GM23338 (cell line): ENCODE results near the gene SLC24A4. TPM values are rescaled to one million over a fixed set of nuclear protein-coding genes. Genes with fewer than 3 reads are reported as not detected.

Source experiments
- ATAC-seq: fragments of 200-7000 bp; cut with Tn5 transposase; 3 replicates; pipeline ENCODE4 v1.9.1; 2020
- DNase-seq: peaks from one replicate; pipeline ENCODE4 v3.0.0-alpha.2; 2015; ENCODE audit warnings: low spot score
- H2AFZ ChIP-seq: fragments of 200-600 bp; sonication (generic); 2 replicates; pipeline ENCODE4 v1.8.0; 2016; ENCODE audit warnings: antibody characterized with exemption, mild to moderate bottlenecking, moderate library complexity
- H3F3A ChIP-seq: fragments of 200-600 bp; sonication (generic); replicated peaks from 2 replicates; pipeline ENCODE4 v1.8.0; 2017; ENCODE audit warnings: antibody characterized with exemption, mixed run types, low read depth
- H3K27ac ChIP-seq: fragments of 200-600 bp; sonication (generic); 2 replicates; pipeline ENCODE4 v1.6.1; 2016; ENCODE audit warnings: low read depth
- H3K27me3 ChIP-seq: fragments of 200-600 bp; sonication (generic); 2 replicates; pipeline ENCODE4 v1.8.0; 2016; ENCODE audit warnings: mild to moderate bottlenecking, mixed run types, moderate library complexity; ENCODE audit not compliant: insufficient read depth
- H3K36me3 ChIP-seq: fragments of 200-600 bp; sonication (generic); 2 replicates; pipeline ENCODE4 v1.8.0; 2016; ENCODE audit warnings: mild to moderate bottlenecking; ENCODE audit not compliant: insufficient read depth
- H3K4me1 ChIP-seq: fragments of 200-600 bp; sonication (generic); 2 replicates; pipeline ENCODE4 v1.8.0; 2016; ENCODE audit warnings: mild to moderate bottlenecking, moderate library complexity; ENCODE audit not compliant: insufficient read depth
- H3K4me2 ChIP-seq: fragments of 200-600 bp; sonication (generic); 2 replicates; pipeline ENCODE4 v1.7.1; 2017; ENCODE audit warnings: mixed run types
- H3K4me3 ChIP-seq: fragments of 200-600 bp; sonication (generic); 2 replicates; pipeline ENCODE4 v1.6.1; 2016; ENCODE audit warnings: mixed run types
- H3K79me2 ChIP-seq: fragments of 200-600 bp; sonication (generic); replicated peaks from 2 replicates; pipeline ENCODE4 v1.8.0; 2017; ENCODE audit warnings: mild to moderate bottlenecking; ENCODE audit not compliant: insufficient read depth
- H3K9me2 ChIP-seq: fragments of 200-600 bp; sonication (generic); 2 replicates; pipeline ENCODE4 v1.8.0; 2017; ENCODE audit not compliant: insufficient read depth
- H4K20me1 ChIP-seq: fragments of 200-600 bp; sonication (generic); replicated peaks from 2 replicates; pipeline ENCODE4 v1.8.0; 2017; ENCODE audit warnings: mild to moderate bottlenecking; ENCODE audit not compliant: insufficient read depth
- H3K27ac Mint-ChIP-seq: 2 replicates; pipeline ENCODE4 v1.8.0; 2020; ENCODE audit warnings: inconsistent platforms, mild to moderate bottlenecking, moderate library complexity, mixed read lengths
- H3K27me3 Mint-ChIP-seq: 3 replicates; pipeline ENCODE4 v1.8.0; 2022; ENCODE audit warnings: low read depth, mild to moderate bottlenecking, moderate library complexity, mixed read lengths, inconsistent platforms; ENCODE audit not compliant: insufficient read depth, poor library complexity
- H3K36me3 Mint-ChIP-seq: 3 replicates; pipeline ENCODE4 v1.8.0; 2021; ENCODE audit warnings: low read depth, mild to moderate bottlenecking, inconsistent platforms, moderate library complexity, mixed read lengths
- H3K4me1 Mint-ChIP-seq: 3 replicates; pipeline ENCODE4 v1.8.0; 2020; ENCODE audit warnings: mild to moderate bottlenecking, inconsistent platforms, mixed read lengths
- H3K4me3 Mint-ChIP-seq: 3 replicates; pipeline ENCODE4 v1.8.0; 2021; ENCODE audit warnings: moderate library complexity, mild to moderate bottlenecking, inconsistent platforms, mixed read lengths
- H3K9me3 Mint-ChIP-seq: 3 replicates; pipeline ENCODE4 v1.8.0; 2020; ENCODE audit warnings: moderate library complexity, mild to moderate bottlenecking, inconsistent platforms, mixed read lengths
- CREB1 ChIP-seq: fragments of 250-450 bp; sonication (Bioruptor Pico); IDR thresholded peaks from 2 replicates; pipeline ENCODE4 v1.5.0; 2020; ENCODE audit warnings: low read depth, mild to moderate bottlenecking, moderate library complexity
- CTCF ChIP-seq, 2 experiments: fragments of 200-600 bp in 1 of 2; sonication (generic) in 1 of 2; conservative IDR thresholded peaks; 2 replicates each; pipeline versions ENCODE4 v1.5.1 to v1.6.1; 2016 to 2017; ENCODE audit warnings: antibody characterized with exemption in 2 of 2, low read depth in 2 of 2, mild to moderate bottlenecking in 2 of 2, moderate library complexity in 1 of 2
- ETS1 ChIP-seq: IDR thresholded peaks from 2 replicates; pipeline ENCODE4 v1.6.1; 2016; ENCODE audit warnings: antibody characterized with exemption
- EZH2 ChIP-seq: fragments of 200-600 bp; sonication (generic); IDR thresholded peaks from one replicate; pipeline ENCODE4 v1.8.0; 2017; ENCODE audit warnings: antibody characterized with exemption, mild to moderate bottlenecking, low read depth; ENCODE audit not compliant: unreplicated experiment
- EZH2phosphoT487 ChIP-seq: fragments of 200-600 bp; sonication (generic); IDR thresholded peaks from one replicate; pipeline ENCODE4 v1.8.1; 2018; ENCODE audit warnings: antibody characterized with exemption; ENCODE audit not compliant: unreplicated experiment
- JUNB ChIP-seq: IDR thresholded peaks from one replicate; pipeline ENCODE4 v1.6.1; 2016; ENCODE audit warnings: antibody characterized with exemption; ENCODE audit not compliant: unreplicated experiment
- NANOG ChIP-seq: IDR thresholded peaks from 2 replicates; pipeline ENCODE4 v1.6.1; 2016; ENCODE audit warnings: antibody characterized with exemption, borderline replicate concordance
- POLR2AphosphoS5 ChIP-seq: IDR thresholded peaks from 2 replicates; pipeline ENCODE4 v1.6.1; 2016; ENCODE audit warnings: antibody characterized with exemption, low read depth
- ZNF114 ChIP-seq: fragments of 250-450 bp; sonication (Bioruptor Pico); IDR thresholded peaks from 2 replicates; pipeline ENCODE4 v1.5.0; 2020; ENCODE audit warnings: mild to moderate bottlenecking, moderate library complexity
- ZNF331 ChIP-seq: fragments of 250-450 bp; sonication (Bioruptor Pico); IDR thresholded peaks from 2 replicates; pipeline ENCODE4 v1.5.0; 2020; ENCODE audit warnings: low read depth, mild to moderate bottlenecking, moderate library complexity
- ZNF462 ChIP-seq: fragments of 250-450 bp; sonication (Bioruptor Pico); IDR thresholded peaks from 2 replicates; pipeline ENCODE4 v1.5.0; 2020; ENCODE audit warnings: mild to moderate bottlenecking, moderate library complexity
- polyA plus RNA-seq: library from polyadenylated mRNA; unstranded; fragments of >200 nt; fragmentation: Nextera tagmentation; extraction: Ambion mirVana; gene quantifications from 2 replicates; pipeline ENCODE4 v1.2.1, GENCODE V29; 2016
- total RNA-seq: library from RNA; depleted of rRNA; stranded (reverse); fragments of >200 nt; shearing (Covaris generic); gene quantifications from 2 replicates; pipeline ENCODE4 v1.2.3, GENCODE V29; 2014
- TF ChIP-seq, protein P1 (sequence below): IDR thresholded peaks from one replicate; pipeline ENCODE4 v1.6.1; 2018; ENCODE audit warnings: antibody characterized with exemption; ENCODE audit not compliant: unreplicated experiment

The SLC24A4 gene
- total and polyA plus RNA-seq, 2 experiments from 2014 or later = 0.06 to 0.38 TPM

- Histone ChIP-seq H3K27me3 (no peaks in the 10 kb centered on the region), H2AFZ (no peak overlapping the region), H3K9me2 (no peaks in the 10 kb centered on the region), H3K27ac (no peak overlapping the region), H3K79me2 (no peaks in the 10 kb centered on the region), H3K4me1 (no peaks in the 10 kb centered on the region), H3K4me3 (no peak overlapping the region), H3K36me3 (no peaks in the 10 kb centered on the region), H3K4me2 (no peak overlapping the region), H3F3A (no peaks in the 10 kb centered on the region), H4K20me1 (no peaks in the 10 kb centered on the region)
- no peak for TF ChIP-seq EZH2
- no peak for TF ChIP-seq NANOG
- TF ChIP-seq, protein P1, sequence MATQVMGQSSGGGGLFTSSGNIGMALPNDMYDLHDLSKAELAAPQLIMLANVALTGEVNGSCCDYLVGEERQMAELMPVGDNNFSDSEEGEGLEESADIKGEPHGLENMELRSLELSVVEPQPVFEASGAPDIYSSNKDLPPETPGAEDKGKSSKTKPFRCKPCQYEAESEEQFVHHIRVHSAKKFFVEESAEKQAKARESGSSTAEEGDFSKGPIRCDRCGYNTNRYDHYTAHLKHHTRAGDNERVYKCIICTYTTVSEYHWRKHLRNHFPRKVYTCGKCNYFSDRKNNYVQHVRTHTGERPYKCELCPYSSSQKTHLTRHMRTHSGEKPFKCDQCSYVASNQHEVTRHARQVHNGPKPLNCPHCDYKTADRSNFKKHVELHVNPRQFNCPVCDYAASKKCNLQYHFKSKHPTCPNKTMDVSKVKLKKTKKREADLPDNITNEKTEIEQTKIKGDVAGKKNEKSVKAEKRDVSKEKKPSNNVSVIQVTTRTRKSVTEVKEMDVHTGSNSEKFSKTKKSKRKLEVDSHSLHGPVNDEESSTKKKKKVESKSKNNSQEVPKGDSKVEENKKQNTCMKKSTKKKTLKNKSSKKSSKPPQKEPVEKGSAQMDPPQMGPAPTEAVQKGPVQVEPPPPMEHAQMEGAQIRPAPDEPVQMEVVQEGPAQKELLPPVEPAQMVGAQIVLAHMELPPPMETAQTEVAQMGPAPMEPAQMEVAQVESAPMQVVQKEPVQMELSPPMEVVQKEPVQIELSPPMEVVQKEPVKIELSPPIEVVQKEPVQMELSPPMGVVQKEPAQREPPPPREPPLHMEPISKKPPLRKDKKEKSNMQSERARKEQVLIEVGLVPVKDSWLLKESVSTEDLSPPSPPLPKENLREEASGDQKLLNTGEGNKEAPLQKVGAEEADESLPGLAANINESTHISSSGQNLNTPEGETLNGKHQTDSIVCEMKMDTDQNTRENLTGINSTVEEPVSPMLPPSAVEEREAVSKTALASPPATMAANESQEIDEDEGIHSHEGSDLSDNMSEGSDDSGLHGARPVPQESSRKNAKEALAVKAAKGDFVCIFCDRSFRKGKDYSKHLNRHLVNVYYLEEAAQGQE = no peak
- no peak for TF ChIP-seq CTCF (conservative IDR thresholded peaks at IDR 0.05; ENCODE audit: low read depth in 2 of 2)
- no peak for TF ChIP-seq EZH2phosphoT487
- TF ChIP-seq JUNB = no peak
- TF ChIP-seq ZNF114 (CRISPR knock-in tag) = no peak
- no peak for TF ChIP-seq ETS1
- TF ChIP-seq POLR2AphosphoS5 = no peak
- TF ChIP-seq ZNF462 (CRISPR knock-in tag) = no peak
- no peak for TF ChIP-seq ZNF331 (CRISPR knock-in tag)
- TF ChIP-seq CREB1 (CRISPR knock-in tag) = no peak
- Mint-ChIP-seq H3K4me3 (no peak overlapping the region), H3K27ac (no peak overlapping the region), H3K4me1 (peaks cover 6% of the 10 kb centered on the region), H3K27me3 (no peaks in the 10 kb centered on the region), H3K9me3 (no peaks in the 10 kb centered on the region), H3K36me3 (no peaks in the 10 kb centered on the region)
- DNase-seq = no peak
- ATAC-seq = no peak
Measured at GRCh38 chr14:92463141-92463540, 140.2 kb downstream of the SLC24A4 start.
